Kidney glomerular epithelial cell (primary cell): Measurements from ENCODE around the gene TRPM2.
"Not testable (repeated sequence)": the region's sequence is repeated elsewhere in the genome, so short reads cannot be mapped to it uniquely, and the experiment has no call there.

Source experiments
- DNase-seq: peaks from one replicate; lab custom pipeline; 2025; lab: John Stamatoyannopoulos, UW

TRPM2 gene

DNA sequence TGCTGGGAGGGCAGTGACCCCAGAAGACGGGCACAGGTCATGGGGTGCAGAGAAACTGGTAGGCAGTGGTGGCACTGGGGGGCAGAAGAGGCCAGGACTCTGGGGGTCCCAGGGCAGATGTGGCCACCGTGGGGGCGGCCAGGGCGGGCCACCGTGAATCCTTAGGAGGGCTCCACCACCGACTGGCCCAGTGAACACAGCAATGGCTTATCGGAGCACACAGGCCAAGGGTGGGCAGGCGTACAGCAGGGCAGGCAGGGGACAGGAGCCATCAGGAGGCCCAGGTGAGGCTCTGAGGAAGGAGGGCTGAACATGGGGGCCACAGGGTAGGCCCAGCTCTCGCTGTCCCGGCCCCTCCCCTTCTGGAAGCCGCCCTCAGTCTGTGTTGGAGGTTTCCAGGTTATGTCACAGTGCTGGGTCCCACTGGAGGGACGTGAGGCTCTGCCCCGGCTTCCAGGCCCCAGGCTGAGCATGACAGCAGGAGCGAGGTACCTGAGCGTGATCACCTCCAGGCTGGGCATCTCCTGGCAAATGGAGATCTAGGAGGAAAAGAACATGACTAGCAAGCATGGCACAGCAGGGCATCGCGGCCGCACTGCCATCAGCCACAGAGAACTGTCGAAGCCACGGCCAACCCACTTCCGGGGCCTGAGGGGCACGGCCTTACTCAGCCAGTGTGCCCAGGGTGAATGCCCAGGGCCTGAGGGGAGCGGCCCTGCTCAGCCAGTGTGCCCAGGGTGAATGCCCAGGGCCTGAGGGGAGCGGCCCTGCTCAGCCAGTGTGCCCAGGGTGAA is 18.0 kb upstream of the TRPM2 start:
- DNase-seq: no peak

DNA sequence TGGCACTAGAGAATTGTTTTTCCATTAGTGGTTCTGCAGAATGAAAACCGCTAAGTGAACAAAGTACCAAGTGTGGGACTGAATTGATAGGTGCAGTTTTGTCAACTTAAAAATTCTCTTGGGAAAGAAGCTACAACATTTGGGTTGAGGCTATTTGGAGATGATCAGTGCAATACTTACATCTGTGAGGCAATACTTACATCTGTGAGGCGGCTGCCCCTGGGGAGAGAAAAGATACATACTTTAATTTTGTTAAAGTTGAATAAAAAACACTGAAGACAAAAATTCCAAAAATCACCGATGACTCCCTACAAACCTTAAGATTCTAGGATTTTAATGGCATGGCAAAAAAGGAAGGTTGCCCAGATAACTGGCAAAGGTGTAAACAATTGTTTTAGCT is 16.0 kb upstream of the TRPM2 start:
- DNase-seq: no peak

DNA sequence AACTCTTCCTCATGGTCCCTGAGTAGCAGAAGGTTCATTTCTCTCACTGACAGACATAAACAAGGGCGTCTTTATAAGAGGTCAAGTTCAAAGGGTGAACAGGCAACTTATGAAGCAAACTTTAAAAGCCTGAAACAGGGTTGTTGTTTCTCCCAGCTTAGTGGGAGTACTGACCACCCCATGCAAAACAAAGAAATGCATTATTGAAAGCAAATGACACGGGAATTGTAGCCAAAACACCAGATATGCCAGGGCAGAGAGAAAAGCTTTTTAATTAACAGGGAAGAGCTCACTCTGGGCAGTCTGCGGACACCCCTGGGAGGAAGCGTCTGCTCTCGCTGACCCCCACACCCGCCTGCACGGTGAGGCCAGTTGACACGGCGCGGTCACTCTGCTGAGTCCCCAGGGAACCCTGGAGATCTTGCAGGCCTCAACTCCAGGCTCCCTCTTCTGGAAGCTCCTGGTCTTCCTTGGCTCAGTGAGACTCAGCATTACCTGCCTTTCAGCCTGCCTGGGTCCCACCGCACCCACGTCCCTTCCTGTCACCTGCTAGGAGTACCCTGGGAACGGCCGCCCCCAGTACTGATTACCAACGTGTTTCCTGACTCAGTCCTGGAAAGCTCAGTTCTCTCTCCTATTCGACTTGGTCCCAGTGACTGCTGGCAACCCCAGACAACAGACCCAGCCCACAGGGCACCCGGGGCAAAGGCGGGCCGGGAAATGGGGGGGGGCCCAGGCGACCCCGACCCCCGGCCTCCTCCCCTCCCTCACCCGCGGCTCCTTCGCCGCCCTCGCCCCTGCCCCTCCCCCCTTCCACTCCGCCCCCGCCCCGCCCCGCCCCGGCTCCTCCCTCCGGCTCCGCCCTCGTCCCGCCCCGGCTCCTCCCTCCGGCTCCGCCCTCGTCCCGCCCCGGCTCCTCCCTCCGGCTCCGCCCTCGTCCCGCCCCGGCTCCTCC is 15.2 kb upstream of the TRPM2 start:
- peak; percentile 6 for DNase-seq

- DNase-seq: peak; percentile 75
Measured at GRCh38 chr21:44338971-44339910, 14.2 kb upstream of the TRPM2 start, which contains the start of gene CFAP410. CFAP410 (minus strand) TSS chr21:44339390; CDS start chr21:44339194, 196 bp downstream.

DNA sequence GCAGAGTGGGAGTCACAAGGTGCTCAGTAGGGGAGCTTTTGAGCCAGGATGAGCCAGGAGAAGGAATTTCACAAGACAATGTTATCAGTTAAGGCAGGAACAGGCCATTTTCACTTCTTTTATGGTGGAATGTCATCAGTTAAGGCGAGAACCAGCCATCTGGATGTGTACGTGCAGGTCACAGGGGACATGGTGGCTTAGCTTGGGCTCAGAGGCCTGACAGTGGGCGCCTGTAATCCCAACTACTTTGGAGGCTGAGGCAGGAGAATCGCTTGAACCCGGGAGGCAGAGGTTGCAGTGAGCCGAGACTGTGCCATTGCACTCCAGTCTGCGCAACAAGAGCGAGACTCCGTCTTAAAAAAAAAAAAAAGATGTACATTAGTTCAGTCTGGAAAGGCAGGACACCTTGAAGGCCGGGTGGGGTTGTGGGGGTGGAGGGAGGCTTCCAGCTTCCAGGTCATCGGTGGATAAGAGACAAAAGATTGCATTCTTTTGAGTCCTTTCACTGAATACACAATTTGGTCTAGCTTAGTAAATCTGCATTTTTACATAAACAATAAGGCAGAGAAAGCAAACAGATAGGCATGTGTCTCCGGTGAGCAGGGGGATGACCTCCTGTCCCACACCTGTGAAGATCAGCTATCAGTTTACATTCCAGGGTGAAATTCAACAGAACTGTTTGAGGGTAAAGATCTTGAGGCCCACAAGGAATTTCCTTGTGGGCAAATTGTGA is 11.5 kb upstream of the TRPM2 start:
- not testable (repeated sequence) for DNase-seq

DNA sequence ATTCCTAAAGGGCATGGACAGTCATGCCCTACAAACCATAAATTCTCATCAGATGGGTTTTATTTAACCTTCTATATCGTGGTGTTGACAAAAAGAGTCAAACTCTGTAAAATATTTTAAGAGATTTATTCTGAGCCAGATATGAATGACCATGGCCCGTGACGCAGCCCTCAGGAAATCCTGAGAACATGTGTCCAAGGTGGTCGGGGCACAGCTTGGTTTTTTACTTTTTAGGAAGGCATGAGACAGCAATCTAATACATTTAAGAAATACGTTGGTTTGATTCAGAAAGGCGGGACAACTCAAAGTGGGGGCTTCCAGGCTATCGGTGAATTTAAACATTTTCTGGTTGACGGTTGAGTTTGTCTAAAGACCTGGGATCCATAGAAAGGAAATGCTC is 10.4 kb upstream of the TRPM2 start:
- not testable (repeated sequence) for DNase-seq

DNA sequence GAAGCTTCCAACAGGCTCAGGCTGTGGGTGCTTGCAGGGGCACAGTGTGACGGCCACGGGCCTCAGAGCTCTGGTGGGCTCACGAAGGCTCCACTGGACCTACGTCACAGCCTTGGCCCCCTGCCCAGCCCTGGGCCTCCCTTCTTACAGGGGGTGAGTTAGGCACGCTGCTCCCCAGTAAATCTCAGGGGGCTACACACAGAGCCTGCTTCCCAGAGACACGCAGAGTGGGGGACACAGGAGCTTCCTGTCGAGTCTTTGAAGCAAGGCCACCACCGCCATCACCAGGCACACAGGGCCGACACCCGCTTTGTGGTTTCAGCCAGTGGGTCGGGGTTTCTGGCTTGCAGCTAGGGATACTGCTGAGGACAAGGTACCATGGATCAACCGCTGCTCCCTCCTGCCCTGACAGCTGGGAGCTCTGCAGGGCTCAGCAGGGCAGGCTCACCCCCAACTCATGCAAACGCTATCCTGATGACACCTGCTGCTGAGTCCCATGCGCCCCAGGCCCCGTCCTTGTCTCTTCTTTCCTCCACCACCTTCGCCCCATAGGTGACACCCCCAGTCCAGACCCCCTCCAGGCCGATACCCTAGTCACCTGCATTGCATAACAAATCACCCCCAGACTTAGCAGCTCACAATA is 8.8 kb upstream of the TRPM2 start:
- DNase-seq: no peak

GRCh38 chr21:44345495-44345894 is 7.9 kb upstream of the TRPM2 start:
- DNase-seq: no peak

- no peak for DNase-seq
Measured at GRCh38 chr21:44347911-44348451, 5.4 kb upstream of the TRPM2 start.

GRCh38 chr21:44348861-44349260 is 4.6 kb upstream of the TRPM2 start:
- no peak for DNase-seq

- DNase-seq: no peak
Measured at GRCh38 chr21:44349416-44349846, 4.0 kb upstream of the TRPM2 start.

- DNase-seq: no peak
Measured at GRCh38 chr21:44349847-44350772, 3.3 kb upstream of the TRPM2 start.

DNA sequence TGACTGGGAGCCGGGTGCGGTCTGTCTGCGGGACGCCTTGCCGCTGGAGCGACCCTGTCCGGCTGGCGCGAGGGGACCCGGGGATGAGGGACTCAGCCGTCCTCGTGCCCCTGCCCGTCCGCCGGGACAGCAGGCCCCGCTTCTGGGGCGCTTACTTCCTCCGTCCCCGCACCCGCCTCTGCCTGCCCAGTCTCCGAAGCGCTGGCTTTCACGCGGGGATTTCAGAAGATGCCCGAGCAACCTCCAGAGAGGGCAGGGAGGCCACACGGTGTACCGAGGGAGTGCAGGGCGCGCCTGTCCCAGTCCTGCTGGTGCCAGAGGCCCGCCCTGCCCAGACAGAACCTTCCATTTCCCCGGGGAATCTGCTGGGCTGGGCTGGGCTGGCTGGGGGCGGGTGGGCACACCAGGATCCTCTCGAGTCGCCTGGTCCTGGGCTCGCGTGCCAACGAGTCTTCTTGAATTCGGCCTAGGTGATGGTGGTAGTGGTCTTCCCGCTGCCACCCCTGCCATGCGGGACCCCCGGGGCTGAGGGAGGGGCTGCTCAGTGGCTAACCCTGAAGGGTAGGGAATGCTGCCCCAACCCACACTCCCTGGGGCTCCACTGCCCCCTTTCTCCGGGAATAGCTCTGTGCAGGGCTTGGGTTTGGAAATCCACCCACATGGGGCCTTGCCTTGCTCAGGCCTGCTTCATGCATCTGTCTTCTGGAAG is 2.5 kb upstream of the TRPM2 start:
- no peak for DNase-seq

GRCh38 chr21:44351535-44352252 is 1.7 kb upstream of the TRPM2 start:
- DNase-seq: no peak

- no peak for DNase-seq
Measured at GRCh38 chr21:44352253-44352860, 1.1 kb upstream of the TRPM2 start.

DNA sequence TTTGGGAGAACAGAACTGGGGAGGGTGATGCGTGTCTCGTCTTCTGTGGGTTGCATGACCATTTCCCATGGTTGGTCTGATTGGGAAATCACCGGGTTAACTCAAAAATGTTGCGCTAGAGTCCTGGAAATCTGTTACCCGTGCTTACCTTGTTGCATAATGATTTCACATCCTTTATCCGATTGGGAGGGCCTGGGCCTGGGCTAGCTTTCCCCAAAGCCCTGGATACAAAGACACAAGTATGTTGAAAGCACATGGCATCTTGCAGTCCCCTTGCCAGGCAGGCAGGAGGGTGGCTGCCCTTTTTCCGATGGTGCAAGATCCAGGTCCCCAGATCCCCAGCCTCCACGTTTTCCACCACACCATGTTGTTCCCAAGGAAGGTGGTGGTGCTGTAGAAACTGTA is 582 bp downstream of the TRPM2 start:
- DNase-seq: no peak
